NB4 (cell line): ENCODE measurements around the gene HCN3.

ENCODE experiments used
- DNase-seq: peaks from one replicate; pipeline ENCODE4 v3.0.0; 2010; ENCODE audit warnings: low read depth
- H3K4me3 ChIP-seq: one replicate; pipeline ENCODE4 v1.5.1; 2011; ENCODE audit warnings: mild to moderate bottlenecking, low read depth, low read length, moderate library complexity
- CTCF ChIP-seq: IDR thresholded peaks from one replicate; pipeline ENCODE4 v1.5.1; 2012; ENCODE audit warnings: low read depth, low read length
- MAX ChIP-seq: IDR thresholded peaks from 2 replicates; pipeline ENCODE4 v1.6.1; 2011; ENCODE audit warnings: low read depth, low read length
- MYC ChIP-seq: IDR thresholded peaks from 2 replicates; pipeline ENCODE4 v1.6.1; 2011; ENCODE audit warnings: low read depth, low read length
- POLR2A ChIP-seq: IDR thresholded peaks from 2 replicates; pipeline ENCODE4 v1.6.1; 2011; ENCODE audit warnings: mild to moderate bottlenecking; ENCODE audit not compliant: insufficient read length; ENCODE audit errors: extremely low read depth

The HCN3 gene

GRCh38 chr1:155304558-155305063 is 27.3 kb downstream of the HCN3 start:
- no peak for TF ChIP-seq POLR2A
- no peak for TF ChIP-seq MAX
- TF ChIP-seq MYC = no peak
- no peak for TF ChIP-seq CTCF
- H3K4me3 ChIP-seq = no peak overlapping the region
- no peak for DNase-seq

GRCh38 chr1:155305881-155306391 is 28.7 kb downstream of the HCN3 start:
- no peak overlapping the region for H3K4me3 ChIP-seq
- DNase-seq = no peak
- no peak for TF ChIP-seq POLR2A
- TF ChIP-seq MAX = no peak
- TF ChIP-seq CTCF = no peak
- no peak for TF ChIP-seq MYC

- H3K4me3 ChIP-seq = no peak overlapping the region
- DNase-seq = peak; percentile 83
- TF ChIP-seq MYC (no peak), MAX (peak; percentile 59), CTCF (peak; percentile 32), POLR2A (no peak)
Measured at GRCh38 chr1:155307247-155307740, 30.0 kb downstream of the HCN3 start.

- TF ChIP-seq MAX (peak; percentile 42; the same call in 1 of the 2 replicates), CTCF (no peak), POLR2A (peak; percentile 69)
- peak within 1 kb of the TSS; percentile 99 for H3K4me3 ChIP-seq
- DNase-seq = peak; percentile 99
Measured at GRCh38 chr1:155308493-155309422, 31.5 kb downstream of the HCN3 start, which contains the start of gene FDPS. FDPS (plus strand) TSS chr1:155308866; CDS start chr1:155309790, 924 bp downstream.

GRCh38 chr1:155309423-155310021 is 32.3 kb downstream of the HCN3 start:
- TF ChIP-seq MAX = no peak
- TF ChIP-seq CTCF = no peak
- no peak for TF ChIP-seq MYC
- no peak for TF ChIP-seq POLR2A
- peak overlapping the region; percentile 99 for H3K4me3 ChIP-seq
- DNase-seq = peak; percentile 19
